ENCODE results near the gene BICD2. TPM values are rescaled to one million over a fixed set of nuclear protein-coding genes. Genes with fewer than 3 reads are reported as not detected.
"Not testable (repeated sequence)": the region's sequence is repeated elsewhere in the genome, so short reads cannot be mapped to it uniquely, and the experiment has no call there.

BICD2 gene
- total RNA-seq = 10 to 100 TPM; 15.7 to 29.3 (median 19.7) TPM

GRCh38 chr9:92764381-92764987, at the start of gene BICD2:
Gene BICD2, minus strand, starts transcription at chr9:92764833. Its CDS starts 89 bp downstream, at chr9:92764744.
- Histone ChIP-seq H3K9me3 (no peaks in the 10 kb centered on the region), H3K4me3 (peak within 1 kb of the TSS; percentile 70 to 93 (median 90)), H3K27me3 (no peaks in the 10 kb centered on the region), H3K27ac (peak within 1 kb of the TSS; percentile 99 to 100 (median 100)), H3K4me1 (peaks cover 22 to 58% (median 35%) of the 10 kb centered on the region in 4 donors), H3K36me3 (no peaks in the 10 kb centered on the region)
- intact Hi-C loops (cut with DNase I; ENCODE audit: low total_unique reads) = no loop called here
- in situ Hi-C loops (cut with MboI; ENCODE audit: low pct_ligation_motif_present in 1 of 4, low pct_unique_long_range_greater_than_20kb in 1 of 4, low sequenced_read_pairs in 3 of 4) = no loop called here
- no peak for DNase-seq
- TF ChIP-seq CTCF (IDR thresholded peaks at IDR 0.05) (no peak), POLR2AphosphoS5 (IDR thresholded peaks at IDR 0.05) (peak in 1 of 3 donors; percentile 16)
- WGBS, 2 donors (ENCODE audit: low coverage in 1 of 2) = 1% methylated on average over 25 of the region's 74 CpGs; no CpG with 5 or more reads in 1 of the 2 donors

GRCh38 chr9:92809629-92810326, 45.1 kb upstream of the BICD2 start:
- H3K9me3 ChIP-seq; H3K27ac ChIP-seq; H3K36me3 ChIP-seq; in situ Hi-C loops (cut with MboI; ENCODE audit: low pct_ligation_motif_present in 1 of 4, low pct_unique_long_range_greater_than_20kb in 1 of 4, low sequenced_read_pairs in 3 of 4); intact Hi-C loops (cut with DNase I; ENCODE audit: low total_unique reads); DNase-seq: not testable (repeated sequence)
- H3K4me1 ChIP-seq = peaks cover 15 to 28% (median 27%) of the 10 kb centered on the region in 4 donors
- peak overlapping the region in 1 of 4 donors; percentile 41 for H3K4me3 ChIP-seq
- WGBS, 2 donors (ENCODE audit: low coverage in 1 of 2) = 12 to 39% methylated on average over 5 to 26 of the region's 34 CpGs
- H3K27me3 ChIP-seq = peaks cover 100% of the 10 kb centered on the region

GRCh38 chr9:92808726-92809451, 44.3 kb upstream of the BICD2 start:
- Histone ChIP-seq H3K27ac (no peak overlapping the region), H3K4me3 (peak overlapping the region in 2 of 4 donors; percentile 23 to 41), H3K9me3 (no peaks in the 10 kb centered on the region), H3K27me3 (peaks cover 92% of the 10 kb centered on the region), H3K4me1 (peaks cover 15 to 28% (median 27%) of the 10 kb centered on the region in 4 donors), H3K36me3 (no peaks in the 10 kb centered on the region)
- DNase-seq = peak; percentile 65
- in situ Hi-C loops (cut with MboI; ENCODE audit: low pct_ligation_motif_present in 1 of 4, low pct_unique_long_range_greater_than_20kb in 1 of 4, low sequenced_read_pairs in 3 of 4) (no loop called here), intact Hi-C loops (cut with DNase I; ENCODE audit: low total_unique reads) (no loop called here)
- TF ChIP-seq POLR2AphosphoS5 (IDR thresholded peaks at IDR 0.05) = peak in 1 of 3 donors; percentile 28
- TF ChIP-seq POLR2A (IDR thresholded peaks at IDR 0.05) = no peak
- TF ChIP-seq EP300 (IDR thresholded peaks at IDR 0.05; ENCODE audit: low read depth) = no peak
- TF ChIP-seq CTCF (IDR thresholded peaks at IDR 0.05) = peak in 2 of 5 experiments; percentile 32 to 35
- WGBS, 2 donors (ENCODE audit: low coverage in 1 of 2) = 1% methylated on average over 31 of the region's 60 CpGs; no CpG with 5 or more reads in 1 of the 2 donors

GRCh38 chr9:92807757-92808725, 43.4 kb upstream of the BICD2 start:
- in situ Hi-C loops (cut with MboI; ENCODE audit: low pct_ligation_motif_present in 1 of 4, low pct_unique_long_range_greater_than_20kb in 1 of 4, low sequenced_read_pairs in 3 of 4) (no loop called here), intact Hi-C loops (cut with DNase I; ENCODE audit: low total_unique reads) (no loop called here)
- peak overlapping the region in 1 of 4 donors; percentile 41 for H3K4me3 ChIP-seq
- DNase-seq = peak; percentile 11
- peaks cover 15 to 28% (median 27%) of the 10 kb centered on the region in 4 donors for H3K4me1 ChIP-seq
- TF ChIP-seq EP300 (IDR thresholded peaks at IDR 0.05; ENCODE audit: low read depth) (no peak), POLR2AphosphoS5 (IDR thresholded peaks at IDR 0.05) (no peak), CTCF (IDR thresholded peaks at IDR 0.05) (no peak), POLR2A (IDR thresholded peaks at IDR 0.05) (no peak)
- H3K9me3 ChIP-seq = no peaks in the 10 kb centered on the region
- no peaks in the 10 kb centered on the region for H3K36me3 ChIP-seq
- WGBS, 2 donors (ENCODE audit: low coverage in 1 of 2) = 6% methylated on average over 34 of the region's 76 CpGs; no CpG with 5 or more reads in 1 of the 2 donors
- peaks cover 91% of the 10 kb centered on the region for H3K27me3 ChIP-seq
- H3K27ac ChIP-seq = no peak overlapping the region
